Right ventricle myocardium superior (tissue), 1 donor: ENCODE data around the gene MBOAT1. TPM values are rescaled to one million over a fixed set of nuclear protein-coding genes. Genes with fewer than 3 reads are reported as not detected.
A peak's percentile ranks its signal among the peaks of the same experiment; 100 is the strongest.
"Not testable (repeated sequence)": the region's sequence is repeated elsewhere in the genome, so short reads cannot be mapped to it uniquely, and the experiment has no call there.

Source experiments
- ATAC-seq: fragments of 200-7000 bp; cut with Tn5 transposase; one replicate; pipeline ENCODE4 v1.9.1; 2020; ENCODE audit warnings: mild to moderate bottlenecking; ENCODE audit not compliant: poor library complexity
- DNase-seq: peaks from one replicate; pipeline ENCODE4 v3.0.0-alpha.2; 2020
- intact Hi-C: fragments of 100-400 bp; cut with DNase I; formaldehyde crosslinking; loops from one replicate; pipeline ENCODE4 v1.11.2; 2022
- total RNA-seq: library from RNA; stranded (reverse); fragmentation: NEBNext Ultra II Directional; extraction: Animal tissue kit (Norgen Biotek cat#: 25700); gene quantifications from one replicate; pipeline ENCODE4 v1.2.1, GENCODE V29; 2021
- donor health status: DM: no; HTN: yes; CAD: no; lungs with severe emphysema.

MBOAT1 gene
- total RNA-seq, 1 donor from 2014 or later, result 5.2 TPM

GRCh38 chr6:20156824-20157223 lies 55.4 kb downstream of the MBOAT1 start:
- intact Hi-C loops, result no loop called here
- ATAC-seq, result no peak
- DNase-seq, result no peak

GRCh38 chr6:20154753-20155152 lies 57.5 kb downstream of the MBOAT1 start:
- DNase-seq (no peak), ATAC-seq (no peak)
- intact Hi-C loops, result no loop called here

DNA sequence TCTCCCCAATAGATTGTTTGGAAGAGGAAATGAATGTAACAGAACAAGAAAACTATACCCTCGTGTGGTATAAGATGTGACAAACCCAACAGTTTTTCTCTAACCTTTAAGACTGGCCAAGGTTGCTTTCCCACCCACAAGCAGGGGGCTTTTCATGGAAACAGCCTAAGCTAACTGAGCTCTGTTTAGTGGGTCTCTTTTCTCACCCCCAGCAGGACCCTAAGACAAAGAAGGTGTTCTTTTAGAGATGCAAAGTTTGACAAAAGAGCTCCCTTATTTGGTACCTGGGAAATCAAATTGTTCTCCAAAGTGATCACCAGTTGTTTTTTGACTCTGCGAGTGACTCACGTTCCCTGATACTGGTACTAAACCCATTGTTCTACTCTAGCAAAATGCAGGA lies 59.1 kb downstream of the MBOAT1 start:
- ATAC-seq (no peak), DNase-seq (no peak)
- intact Hi-C loops, result no loop called here

DNA sequence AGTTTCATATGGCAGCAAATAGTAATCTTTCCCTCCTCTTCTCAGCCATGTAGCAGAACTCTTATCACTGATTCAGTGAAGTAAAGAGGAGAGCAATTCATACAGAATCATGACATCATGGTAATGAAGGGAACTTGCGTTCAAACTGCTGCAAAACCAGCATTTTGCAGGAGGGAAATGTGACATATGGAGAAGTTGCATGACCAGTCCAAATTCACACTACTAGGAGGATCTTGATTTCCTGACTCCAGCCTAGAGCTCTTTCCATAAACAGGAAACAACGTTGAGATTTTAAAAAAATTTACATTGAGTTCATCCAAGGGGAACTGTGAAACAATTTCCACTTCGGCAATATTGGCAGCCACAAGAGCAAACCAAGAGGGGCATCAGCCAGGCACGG lies 63.8 kb downstream of the MBOAT1 start:
- intact Hi-C loops, result no loop called here
- DNase-seq, result no peak
- ATAC-seq, result peak; percentile 45

DNA sequence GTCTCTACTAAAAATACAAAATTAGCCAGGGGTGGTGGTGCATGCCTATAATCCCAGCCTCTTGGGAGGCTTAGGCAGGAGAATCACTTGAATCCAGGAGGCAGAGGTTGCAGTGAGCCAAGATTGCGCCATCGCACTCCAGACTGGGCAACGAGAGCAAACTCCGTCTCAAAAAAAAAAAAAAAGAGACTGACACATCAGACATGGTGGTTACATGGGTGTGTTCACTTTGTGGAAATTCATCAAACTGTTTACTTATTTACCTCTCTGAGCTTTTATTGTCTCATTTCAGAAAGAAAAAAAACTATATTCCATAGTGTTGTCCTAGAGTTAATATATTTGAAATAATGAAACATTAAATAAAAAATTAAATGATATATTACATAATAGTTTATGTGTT lies 64.8 kb downstream of the MBOAT1 start:
- DNase-seq, result no peak
- intact Hi-C loops, result no loop called here
- ATAC-seq, result no peak

DNA sequence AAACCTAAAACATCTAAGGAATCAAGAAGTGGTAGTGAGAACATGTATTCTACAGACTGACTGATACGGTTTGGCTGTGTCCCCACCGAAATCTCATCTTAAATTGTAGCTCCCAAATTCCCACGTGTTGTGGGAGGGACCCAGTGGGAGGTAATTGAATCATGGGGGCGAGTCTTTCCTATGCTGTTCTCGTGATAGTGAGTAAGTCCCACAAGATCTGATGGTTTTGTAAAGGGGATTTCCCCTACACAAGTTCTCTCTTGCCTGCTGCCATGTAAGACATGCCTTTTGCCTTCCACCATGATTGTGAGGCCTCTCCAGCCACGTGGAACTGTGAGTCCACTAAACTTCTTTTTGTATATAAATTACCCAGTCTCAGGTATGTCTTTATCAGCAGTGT lies 65.4 kb downstream of the MBOAT1 start:
- ATAC-seq, DNase-seq, intact Hi-C loops: not testable (repeated sequence)

DNA sequence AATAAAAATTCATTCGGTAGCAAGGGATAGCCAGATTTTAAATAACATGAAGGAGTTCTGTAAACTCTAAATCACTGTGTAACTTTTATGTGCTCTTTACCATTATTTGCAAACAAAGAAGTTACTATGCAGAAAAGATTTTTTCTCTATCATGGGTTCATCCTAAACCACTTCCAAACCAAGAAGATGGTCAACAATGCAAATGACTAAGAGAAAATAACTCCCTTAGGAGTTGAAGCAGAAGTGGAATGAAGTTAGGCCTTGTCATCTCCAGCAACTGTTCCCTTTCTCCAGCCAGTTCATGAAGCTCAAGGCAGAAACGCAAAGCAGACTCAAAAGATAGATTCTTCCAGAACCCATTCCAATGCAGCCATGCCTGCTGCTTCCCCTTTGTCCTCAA lies 66.0 kb downstream of the MBOAT1 start:
- DNase-seq (no peak), ATAC-seq (no peak)
- intact Hi-C loops, result no loop called here

DNA sequence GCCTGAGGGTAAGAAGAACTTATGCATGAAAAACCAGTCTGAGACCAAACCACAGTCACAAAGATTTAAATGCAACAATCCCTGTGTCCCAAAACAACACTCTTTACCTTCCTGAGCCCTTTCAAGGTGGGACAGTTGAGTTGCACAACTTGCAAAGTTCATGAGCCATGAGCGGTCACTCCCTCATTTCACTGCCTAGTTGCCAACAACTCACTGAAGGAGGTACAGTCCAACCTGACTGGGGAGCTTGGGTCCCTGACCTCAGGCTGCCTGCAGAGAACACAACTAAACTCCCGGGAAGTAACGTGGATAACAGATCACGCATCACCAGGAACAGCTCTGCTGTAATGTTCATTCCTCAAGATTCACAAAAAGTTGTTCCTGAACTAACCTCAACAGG lies 69.4 kb downstream of the MBOAT1 start:
- no peak for DNase-seq
- ATAC-seq, result no peak
- intact Hi-C loops, result no loop called here

GRCh38 chr6:20141931-20142330 lies 70.3 kb downstream of the MBOAT1 start:
- intact Hi-C loops, result no loop called here
- DNase-seq, result no peak
- no peak for ATAC-seq

DNA sequence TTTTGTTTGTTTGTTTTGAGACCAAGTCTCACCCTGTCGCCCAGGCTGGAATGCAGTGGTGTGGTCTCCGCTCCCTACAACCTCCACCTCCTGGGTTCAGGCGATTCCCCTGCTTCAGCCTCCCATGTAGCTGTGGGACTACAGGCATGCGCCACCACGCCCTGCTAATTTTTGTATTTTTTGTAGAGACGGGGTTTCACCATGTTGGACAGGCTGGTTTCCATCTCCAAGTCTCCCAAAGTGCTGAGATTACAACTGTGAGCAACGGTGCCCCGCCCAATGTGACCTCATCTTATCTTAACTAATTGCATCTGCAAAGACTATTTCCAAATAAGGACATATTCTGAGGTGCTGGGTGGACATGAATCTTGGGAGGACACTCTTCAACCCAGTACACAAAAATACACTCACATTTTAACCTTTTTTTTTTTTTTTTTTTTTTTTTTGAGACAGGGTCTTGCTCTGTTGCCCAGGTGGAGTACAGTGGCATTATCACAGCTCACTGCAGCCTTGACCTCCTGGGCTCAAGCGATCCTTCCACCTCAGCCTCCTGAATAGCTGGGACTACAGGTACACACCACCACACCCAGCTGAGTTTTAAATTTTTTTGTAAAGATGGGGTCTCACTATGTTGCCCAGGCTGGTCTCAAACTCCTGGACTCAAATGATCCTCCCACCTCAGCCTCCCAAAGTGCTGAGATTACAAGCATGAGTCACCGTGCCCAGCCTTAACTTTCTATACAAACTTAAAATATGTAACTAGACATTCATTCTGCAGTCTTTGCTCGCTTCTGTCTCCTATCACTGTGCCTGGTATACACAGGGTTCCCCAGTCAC lies 72.9 kb downstream of the MBOAT1 start:
- DNase-seq, intact Hi-C loops, ATAC-seq: not testable (repeated sequence)

GRCh38 chr6:20137837-20138236 lies 74.4 kb downstream of the MBOAT1 start:
- ATAC-seq (no peak), DNase-seq (no peak)
- intact Hi-C loops, result no loop called here

GRCh38 chr6:20137240-20137639 lies 75.0 kb downstream of the MBOAT1 start:
- ATAC-seq (no peak), DNase-seq (no peak)
- intact Hi-C loops, result no loop called here

DNA sequence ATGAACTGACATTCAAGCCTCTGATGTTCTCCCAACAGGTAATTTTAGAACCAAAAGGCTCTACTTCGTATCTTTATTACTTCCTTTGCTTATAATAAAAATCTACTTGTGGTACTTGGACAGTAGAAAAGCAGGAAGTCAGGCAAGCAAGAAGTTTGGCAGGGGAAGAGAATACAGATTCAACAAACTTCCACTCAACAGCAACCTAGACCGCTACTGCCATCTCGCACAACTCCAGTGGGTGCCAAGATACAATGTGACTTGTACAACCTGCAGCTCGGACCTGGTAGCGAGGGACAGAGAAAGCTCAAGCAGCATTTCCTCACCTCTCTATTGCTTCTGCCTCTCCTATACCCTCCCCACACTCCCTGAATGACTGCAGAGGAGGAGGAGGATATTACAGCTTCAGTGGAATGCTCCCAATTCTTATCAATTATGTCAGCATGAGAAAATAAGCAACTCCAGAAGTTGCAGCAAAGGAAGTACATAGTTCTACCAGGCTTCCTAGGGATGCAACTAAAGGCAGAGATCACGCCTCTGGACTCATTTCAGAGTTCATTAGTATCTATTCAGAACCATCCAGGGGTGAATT lies 76.5 kb downstream of the MBOAT1 start:
- no peak for DNase-seq
- no peak for ATAC-seq
- intact Hi-C loops, result no loop called here

DNA sequence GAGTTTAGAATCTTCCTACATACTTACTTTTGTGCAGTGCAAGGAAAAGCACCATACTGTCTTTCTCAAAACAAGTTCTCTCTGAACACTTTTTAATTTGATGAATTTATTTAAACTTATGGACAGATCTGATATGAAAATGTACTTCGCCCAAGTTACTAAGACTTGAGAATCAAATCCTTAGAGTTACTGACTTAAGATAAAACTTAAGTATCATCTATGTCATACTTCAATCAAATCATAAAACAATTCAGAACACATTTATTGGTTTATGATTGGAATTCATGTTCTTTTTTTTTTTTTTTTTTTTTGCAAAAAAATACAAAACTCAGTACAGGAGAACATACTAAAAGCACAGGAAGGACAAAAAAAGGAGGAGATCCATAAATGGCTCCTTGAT lies 77.7 kb downstream of the MBOAT1 start:
- intact Hi-C loops, result no loop called here
- DNase-seq (no peak), ATAC-seq (no peak)

DNA sequence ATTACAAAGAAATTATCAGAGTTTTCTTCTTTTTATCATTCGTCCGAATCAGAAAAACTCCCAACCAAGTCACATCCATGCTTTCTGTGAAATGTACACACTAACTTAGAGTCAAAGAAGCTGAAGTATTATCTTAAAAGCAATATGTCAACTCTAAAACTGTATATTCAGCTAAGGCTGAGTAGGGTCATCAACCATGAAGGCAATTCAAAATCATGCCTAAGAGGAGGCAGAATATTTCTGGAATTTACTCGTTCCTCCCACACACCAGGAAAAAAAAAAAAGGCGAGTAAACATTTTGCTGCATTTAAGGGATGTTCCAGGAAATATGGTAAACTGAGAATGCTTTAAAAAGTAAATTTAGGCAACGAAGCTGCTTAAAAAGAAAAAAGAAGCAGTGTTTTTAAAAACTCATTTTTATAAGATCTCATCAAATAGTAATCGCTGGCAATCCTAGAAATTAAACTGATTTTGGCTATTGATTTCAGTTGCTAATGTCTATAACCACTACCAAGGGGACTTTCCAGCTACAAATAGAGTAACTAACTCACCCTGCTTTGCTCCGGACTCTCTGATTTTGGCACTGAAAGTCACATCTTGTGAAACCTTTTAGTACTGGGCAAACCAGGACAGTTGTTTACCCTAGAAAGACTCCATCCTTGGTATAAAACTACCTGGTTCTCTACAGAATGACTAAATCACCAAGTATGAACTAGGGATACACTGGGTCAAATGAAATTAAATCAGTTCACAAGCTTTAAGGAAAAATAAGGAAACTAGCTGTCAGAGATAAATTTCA lies 82.8 kb downstream of the MBOAT1 start:
- ATAC-seq (no peak), DNase-seq (no peak)
- intact Hi-C loops, result no loop called here

DNA sequence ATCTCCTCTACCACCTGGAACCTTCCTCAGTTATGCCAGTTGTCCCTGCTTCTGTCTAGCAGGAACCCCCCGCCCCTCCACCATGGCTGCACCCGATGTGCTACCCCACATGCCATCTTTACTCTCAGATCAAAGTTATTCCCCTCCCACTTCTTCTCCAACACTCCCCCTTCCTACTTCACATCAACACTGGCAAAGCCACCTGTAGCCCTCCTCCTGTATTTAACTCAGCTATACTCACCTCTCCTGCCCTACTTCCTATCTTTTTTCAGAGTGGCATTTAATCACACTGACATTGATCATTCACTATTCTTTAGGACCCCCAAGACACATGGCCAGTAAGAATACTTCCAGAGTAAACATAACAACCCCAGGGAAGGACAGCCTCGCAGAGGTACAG lies 84.3 kb downstream of the MBOAT1 start:
- no peak for DNase-seq
- ATAC-seq, result no peak
- intact Hi-C loops, result no loop called here

- intact Hi-C loops, result no loop called here
- ATAC-seq (peak; percentile 95), DNase-seq (peak; percentile 81)
Observed at GRCh38 chr6:20126789-20127653, 85.2 kb downstream of the MBOAT1 start.

GRCh38 chr6:20126102-20126752 lies 86.0 kb downstream of the MBOAT1 start:
- no peak for DNase-seq
- intact Hi-C loops, result no loop called here
- ATAC-seq, result no peak
